Body of pancreas (tissue), 4 donors: ENCODE measurements around the gene YWHAE. TPM values are rescaled to one million over a fixed set of nuclear protein-coding genes. Genes with fewer than 3 reads are reported as not detected.
A peak's percentile ranks its signal among the peaks of the same experiment; 100 is the strongest.

Source experiments
- ATAC-seq: fragments of 150-250 bp; one replicate; pipeline ENCODE4 v1.9.1; 2016
- DNase-seq, 4 donors: peaks; one replicate each; pipeline ENCODE4 v3.0.0-alpha.2; 2019
- H3K27ac ChIP-seq, 4 donors: fragments of 200-600 bp; sonication (generic); 1 replicate in 3 of 4; 2 replicates in 1 of 4; pipeline versions ENCODE4 v1.5.1 to v1.6.1; 2016 to 2019; ENCODE audit warnings: mild to moderate bottlenecking in 1 of 4, mixed read lengths in 1 of 4, moderate library complexity in 1 of 4
- H3K27me3 ChIP-seq, 2 donors: fragments of 200-600 bp; sonication (generic); one replicate each; pipeline ENCODE4 v1.6.0; 2016; ENCODE audit warnings: mild to moderate bottlenecking in 1 of 2
- H3K36me3 ChIP-seq, 2 donors: fragments of 200-600 bp; sonication (generic); replicated peaks in 1 of 2; 2 replicates each; pipeline ENCODE4 v1.5.1; 2016; ENCODE audit warnings: low read depth in 2 of 2; ENCODE audit not compliant: insufficient read depth in 1 of 2
- H3K4me1 ChIP-seq: fragments of 200-600 bp; sonication (generic); one replicate; pipeline ENCODE4 v1.6.0; 2016
- H3K4me3 ChIP-seq, 2 donors: fragments of 200-600 bp; sonication (generic); 1 replicate in 1 of 2; 2 replicates in 1 of 2; pipeline ENCODE4 v1.5.1; 2016 to 2019
- H3K9me3 ChIP-seq, 3 donors: fragments of 200-600 bp; sonication (generic); 1 replicate in 2 of 3; 2 replicates in 1 of 3; pipeline ENCODE4 v1.5.1; 2016
- CTCF ChIP-seq, 7 experiments: fragments of 450-650 bp in 4 of 7; fragments of 200-600 bp in 3 of 7; sonication (generic) in 3 of 7; IDR thresholded peaks; one replicate each; pipeline ENCODE4 v1.5.1; 2016 to 2019; ENCODE audit warnings: antibody characterized with exemption in 7 of 7
- POLR2A ChIP-seq, 3 donors: fragments of 450-650 bp; IDR thresholded peaks; one replicate each; pipeline ENCODE4 v1.6.1; 2016; ENCODE audit warnings: antibody characterized with exemption in 3 of 3, mild to moderate bottlenecking in 2 of 3
- WGBS, 2 donors: methylation state at CpG; one replicate each; pipeline ENCODE4 v1.1.5; 2017; 5-methylcytosine and 5-hydroxymethylcytosine counted together
- intact Hi-C: fragments of 100-400 bp; cut with DNase I; formaldehyde crosslinking; loops from one replicate; pipeline ENCODE4 v1.15.1; 2023
- total RNA-seq, 2 donors: library from RNA; depleted of rRNA; stranded (reverse); fragments of >200 nt; gene quantifications; one replicate each; pipeline ENCODE4 v1.1.0, GENCODE V29; 2016

The YWHAE gene
- total RNA-seq, 2 donors from 2014 or later = 301 to 378 TPM

DNA sequence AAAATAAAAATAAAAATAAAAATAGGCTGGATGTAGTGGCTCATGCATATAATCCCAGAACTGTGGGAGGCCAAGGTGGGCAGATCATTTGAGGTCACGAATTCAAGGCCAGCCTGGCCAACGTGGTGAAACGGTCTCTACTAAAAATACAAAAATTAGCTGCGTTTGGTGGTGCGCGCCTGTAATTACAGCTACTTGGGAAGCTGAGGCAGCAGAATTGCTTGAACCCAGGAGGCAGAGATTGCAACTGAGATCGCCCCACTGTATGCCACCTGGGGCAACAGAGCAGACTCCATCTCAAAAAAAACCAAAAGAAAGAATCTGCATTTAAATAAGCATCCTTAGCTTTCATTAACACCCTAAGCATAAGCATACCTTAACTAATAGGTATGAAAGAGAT, 33.8 kb downstream of the YWHAE start:
- intact Hi-C loops = loop anchor here (5.0 kb wide), 1 partner anchor 146 kb away; no protein-coding TSS in a partner anchor

DNA sequence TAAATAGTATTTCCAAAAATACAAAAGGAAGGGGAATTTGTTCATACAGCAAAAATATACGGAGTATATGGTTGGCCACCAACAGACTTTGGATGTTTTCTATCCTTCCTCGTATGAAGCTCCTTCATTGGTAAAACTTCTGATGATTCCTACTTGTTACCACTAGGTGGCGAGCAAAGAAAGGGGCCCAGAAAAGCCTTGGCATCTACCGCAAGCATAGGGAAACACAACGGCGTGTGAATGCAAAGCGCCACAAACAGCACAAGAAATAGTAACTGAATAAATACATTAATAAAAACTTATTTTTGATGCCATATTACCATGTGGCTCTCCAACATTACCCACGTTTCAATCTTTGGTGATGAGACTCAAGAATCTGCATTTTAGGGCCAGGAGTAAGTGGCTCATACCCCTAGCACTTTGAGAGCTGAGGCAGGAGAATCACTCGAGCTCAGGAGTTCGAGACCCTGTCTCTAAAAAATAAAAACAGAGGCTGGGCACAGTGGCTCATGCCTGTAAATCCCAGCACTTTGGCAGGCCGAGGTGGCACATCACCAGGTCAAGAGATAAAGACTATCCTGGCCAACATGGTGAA, 34.5 kb downstream of the YWHAE start:
- peaks cover 3 to 4% of the 10 kb centered on the region in 2 donors for H3K36me3 ChIP-seq
- 7 to 10% methylated on average over 11 of the region's 11 CpGs for WGBS, 2 donors
- no peak overlapping the region for H3K4me3 ChIP-seq
- no peaks in the 10 kb centered on the region for H3K27me3 ChIP-seq
- peaks cover 40% of the 10 kb centered on the region for H3K4me1 ChIP-seq
- TF ChIP-seq CTCF (IDR thresholded peaks at IDR 0.05) = peak; percentile 62 to 88 (median 78)
- TF ChIP-seq POLR2A (IDR thresholded peaks at IDR 0.05) = no peak
- no peaks in the 10 kb centered on the region for H3K9me3 ChIP-seq
- H3K27ac ChIP-seq = peak overlapping the region in 1 of 4 donors; percentile 59
- ATAC-seq (peak; percentile 87), DNase-seq (peak; percentile 61 to 78 (median 66))
- intact Hi-C loops = loop anchor here (5.0 kb wide), 1 partner anchor 147 kb away; no protein-coding TSS in a partner anchor

More for the DNA sequence above, 33.8 kb downstream of the YWHAE start:
- Histone ChIP-seq H3K9me3 (no peaks in the 10 kb centered on the region), H3K27ac (peak overlapping the region in 2 of 4 donors; percentile 7 to 59), H3K4me3 (no peak overlapping the region), H3K36me3 (peaks cover 3 to 4% of the 10 kb centered on the region in 2 donors), H3K27me3 (no peaks in the 10 kb centered on the region), H3K4me1 (peaks cover 42% of the 10 kb centered on the region)
- TF ChIP-seq CTCF (IDR thresholded peaks at IDR 0.05) (peak in 1 of 7 experiments; percentile 5), POLR2A (IDR thresholded peaks at IDR 0.05) (no peak)
- ATAC-seq = no peak
- DNase-seq = no peak
- 75 to 78% methylated on average over 7 of the region's 7 CpGs for WGBS, 2 donors

GRCh38 chr17:1362964-1363363, 37.1 kb downstream of the YWHAE start:
- no peaks in the 10 kb centered on the region for H3K27me3 ChIP-seq
- H3K4me1 ChIP-seq = peaks cover 31% of the 10 kb centered on the region
- peak overlapping the region in 2 of 4 donors; percentile 14 to 33 for H3K27ac ChIP-seq
- 44 to 48% methylated on average over 3 of the region's 3 CpGs for WGBS, 2 donors
- H3K36me3 ChIP-seq = peaks cover 4 to 10% of the 10 kb centered on the region in 2 donors
- TF ChIP-seq CTCF (IDR thresholded peaks at IDR 0.05) (no peak), POLR2A (IDR thresholded peaks at IDR 0.05) (no peak)
- H3K4me3 ChIP-seq = no peak overlapping the region
- intact Hi-C loops = no loop called here
- peak in 1 of 4 donors; percentile 41 for DNase-seq
- no peaks in the 10 kb centered on the region for H3K9me3 ChIP-seq
- no peak for ATAC-seq

DNA sequence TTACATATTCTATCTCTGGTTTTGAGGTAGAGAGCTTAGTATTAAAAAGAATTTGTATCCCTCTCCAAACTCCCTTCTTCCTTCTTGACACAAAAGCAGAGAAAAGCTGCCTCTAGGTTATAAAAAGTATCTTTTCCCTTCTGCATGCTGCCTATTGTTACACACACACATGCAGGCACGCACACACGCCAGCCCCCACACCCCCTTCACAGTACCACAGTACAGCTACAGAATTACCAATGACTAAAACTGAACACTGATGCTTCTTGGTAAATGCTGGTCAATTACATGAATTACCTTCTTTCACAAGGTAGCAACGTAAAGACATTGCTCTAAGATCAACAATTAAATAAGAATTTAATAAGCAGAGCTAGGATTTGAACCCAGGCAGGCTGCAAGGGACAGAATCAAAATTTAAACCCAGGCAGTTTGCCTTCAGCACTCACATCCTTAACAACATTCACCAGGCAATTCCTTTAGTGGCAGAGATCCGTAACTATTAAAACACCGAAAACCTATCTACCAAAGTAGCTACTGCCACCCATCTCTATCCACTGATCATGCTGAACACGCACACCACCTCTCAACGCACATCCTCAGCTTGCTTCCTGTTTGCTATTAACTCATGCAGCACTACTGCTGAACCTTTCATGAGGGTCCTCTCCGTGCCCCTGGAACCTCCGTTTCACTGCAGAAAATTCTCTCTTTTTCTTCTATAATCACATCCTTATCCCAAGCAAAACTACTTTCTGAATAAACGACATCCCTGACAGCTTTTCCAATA, 37.8 kb downstream of the YWHAE start:
- no peaks in the 10 kb centered on the region for H3K27me3 ChIP-seq
- 41 to 48% methylated on average over 10 of the region's 10 CpGs for WGBS, 2 donors
- peaks cover 26% of the 10 kb centered on the region for H3K4me1 ChIP-seq
- DNase-seq (no peak), ATAC-seq (no peak)
- no peak for TF ChIP-seq POLR2A (IDR thresholded peaks at IDR 0.05)
- no peak for TF ChIP-seq CTCF (IDR thresholded peaks at IDR 0.05)
- no peak overlapping the region for H3K4me3 ChIP-seq
- intact Hi-C loops = no loop called here
- no peaks in the 10 kb centered on the region for H3K9me3 ChIP-seq
- H3K36me3 ChIP-seq = peaks cover 4 to 10% of the 10 kb centered on the region in 2 donors
- peak overlapping the region in 2 of 4 donors; percentile 14 to 33 for H3K27ac ChIP-seq
